Panc1 (cell line): ENCODE data around the gene PSME1. TPM values are rescaled to one million over a fixed set of nuclear protein-coding genes. Genes with fewer than 3 reads are reported as not detected.

Experiments
- ATAC-seq: fragments of 200-7000 bp; cut with Tn5 transposase; 2 replicates; pipeline ENCODE4 v1.9.1; 2020; ENCODE audit warnings: mild to moderate bottlenecking, moderate library complexity
- BruUV-seq: library from RNA; stranded (reverse); fragments of 400-500 nt; replicated peaks from 2 replicates; lab custom pipeline; 2021; lab: Mats Ljungman, UMichigan
- CTCF ChIA-PET: fragments of 300-600 bp; sonication (Branson Sonifier 250); formaldehyde crosslinking; loops from one replicate; lab custom pipeline; 2022; ENCODE audit warnings: antibody characterized with exemption; lab: Charles Lee
- POLR2A ChIA-PET: fragments of 300-600 bp; sonication (Branson Sonifier 250); formaldehyde crosslinking; loops from one replicate; lab custom pipeline; 2022; ENCODE audit warnings: antibody characterized with exemption; lab: Charles Lee
- DNase-seq: peaks from one replicate; pipeline ENCODE4 v3.0.0-alpha.2; 2010; ENCODE audit warnings: low read depth, low spot score
- H3K27ac ChIP-seq: 2 replicates; pipeline ENCODE4 v1.5.1; 2011; ENCODE audit warnings: mild to moderate bottlenecking, low read length, inconsistent platforms
- H3K27me3 ChIP-seq: fragments of 200-500 bp; sonication (Bioruptor generic); 2 replicates; pipeline ENCODE4 v1.6.0; 2014; ENCODE audit warnings: low read length, inconsistent platforms; ENCODE audit not compliant: control insufficient read depth, insufficient read depth
- H3K36me3 ChIP-seq: fragments of 200-500 bp; sonication (Bioruptor generic); 2 replicates; pipeline ENCODE4 v1.5.1; 2014; ENCODE audit warnings: inconsistent platforms, mild to moderate bottlenecking, low read length, moderate library complexity; ENCODE audit not compliant: control insufficient read depth, insufficient read depth
- H3K4me1 ChIP-seq: 2 replicates; pipeline ENCODE4 v1.5.1; 2011; ENCODE audit warnings: inconsistent platforms, mild to moderate bottlenecking, low read length, moderate library complexity; ENCODE audit not compliant: control insufficient read depth, insufficient read depth
- H3K4me3 ChIP-seq, 2 experiments: 2 replicates each; pipeline ENCODE4 v1.5.1; 2011 to 2012; ENCODE audit warnings: low read depth in 2 of 2, low read length in 2 of 2, mild to moderate bottlenecking in 2 of 2, inconsistent platforms in 1 of 2, moderate library complexity in 1 of 2
- H3K9me3 ChIP-seq: fragments of 200-500 bp; sonication (Bioruptor generic); 2 replicates; pipeline ENCODE4 v1.5.1; 2014; ENCODE audit warnings: low read depth, mild to moderate bottlenecking, inconsistent platforms, low read length, moderate library complexity; ENCODE audit not compliant: control insufficient read depth, insufficient read depth
- POLR2AphosphoS5 ChIP-seq: IDR thresholded peaks from 2 replicates; pipeline ENCODE4 v1.6.1; 2012; ENCODE audit warnings: mild to moderate bottlenecking, low read depth, low read length, moderate library complexity
- TCF7L2 ChIP-seq: IDR thresholded peaks from 2 replicates; pipeline ENCODE4 v1.6.1; 2011; ENCODE audit warnings: mild to moderate bottlenecking, low read depth, low read length, inconsistent platforms
- in situ Hi-C: cut with HindIII; loops from 2 replicates; pipeline ENCODE4 v1.10.0; 2016; ENCODE audit warnings: low sequenced_read_pairs, low pct_unique_long_range_greater_than_20kb
- intact Hi-C: fragments of 100-400 bp; cut with micrococcal nuclease; formaldehyde crosslinking; loops from one replicate; pipeline ENCODE4 v1.10.0; 2022; ENCODE audit not compliant: unreplicated experiment
- total RNA-seq: library from RNA; stranded (reverse); gene quantifications from one replicate; pipeline ENCODE4 v1.2.1, GENCODE V29; 2021; ENCODE audit not compliant: unreplicated experiment
- TF ChIP-seq, protein P1 (sequence below), 2 experiments: IDR thresholded peaks; 2 replicates each; pipeline ENCODE4 v1.6.1; 2011 to 2012; ENCODE audit warnings: low read depth in 2 of 2, control low read depth in 1 of 2, low read length in 1 of 2, mild to moderate bottlenecking in 1 of 2, moderate library complexity in 1 of 2; ENCODE audit not compliant: insufficient read depth in 1 of 2
- TF ChIP-seq, protein P2 (sequence below): fragments of 450-650 bp; IDR thresholded peaks from 2 replicates; pipeline ENCODE4 v1.5.1; 2017; ENCODE audit warnings: mild to moderate bottlenecking

The PSME1 gene
- total RNA-seq, 1 experiment from 2014 or later, result 130 TPM

DNA sequence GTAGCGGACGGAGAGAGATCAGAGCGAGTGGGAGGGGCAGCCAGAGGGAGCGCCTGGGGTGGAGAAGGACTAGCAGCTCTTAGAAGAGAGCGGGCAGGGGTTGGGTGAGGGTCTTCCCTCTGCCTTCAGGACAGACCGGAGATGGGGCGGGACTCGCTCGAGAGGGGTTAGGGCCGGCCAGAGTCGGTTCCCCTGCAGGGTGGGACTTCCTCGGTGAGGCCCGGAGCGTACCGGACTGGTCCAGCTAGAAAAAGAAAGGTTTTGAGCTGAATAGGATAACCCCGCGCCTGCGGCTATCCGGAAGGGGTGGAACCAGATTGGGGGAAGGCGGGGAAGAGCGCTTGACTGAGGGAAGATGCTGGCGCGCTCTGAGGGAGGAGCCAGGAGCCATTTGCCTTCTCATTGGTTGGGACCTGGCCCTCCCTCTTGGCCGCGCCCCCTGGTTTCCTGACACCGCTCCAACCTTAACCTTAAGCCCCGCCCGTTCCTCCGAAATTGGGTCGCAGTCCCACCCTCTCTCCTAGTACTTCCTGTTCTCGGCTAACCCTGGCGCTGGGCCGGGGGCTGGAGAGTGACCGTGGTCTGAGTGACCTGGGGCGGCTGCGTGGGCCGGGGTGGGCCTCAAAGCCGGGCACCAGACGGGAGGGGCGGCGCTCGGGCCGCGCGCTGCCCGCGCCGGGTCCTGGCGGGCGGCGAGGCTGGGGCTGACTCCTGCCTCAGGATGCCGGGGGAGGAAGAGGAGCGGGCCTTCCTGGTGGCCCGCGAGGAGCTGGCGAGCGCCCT is 11.2 kb downstream of the PSME1 start, which contains the start of gene RNF31:
TSS of gene RNF31 (plus strand) at position 521 of the 783 bp plus-strand sequence. CDS start at position 722, 201 bp downstream.
- TF ChIP-seq POLR2AphosphoS5 (peak; percentile 50; the same call in 1 of the 2 replicates), TCF7L2 (no peak)
- CTCF ChIA-PET, result interaction anchor here (1.4 kb wide), 1 partner anchor 38 kb away, joined by 3 read pairs; no protein-coding TSS in a partner anchor
- ATAC-seq (peak; percentile 93), DNase-seq (peak; percentile 81)
- Histone ChIP-seq H3K4me3 (peak within 1 kb of the TSS; percentile 87 to 96), H3K4me1 (peaks cover 6% of the 10 kb centered on the region; the same call in 1 of the 2 replicates), H3K9me3 (no peaks in the 10 kb centered on the region), H3K27ac (peak within 1 kb of the TSS; percentile 94), H3K36me3 (peaks cover 3% of the 10 kb centered on the region), H3K27me3 (no peaks in the 10 kb centered on the region)
- POLR2A ChIA-PET, result interaction anchor here (0.9 to 1.0 kb wide), 2 partner anchors 10 to 33 kb away, joined by 3 to 5 read pairs; partner anchors contain the start of genes DCAF11 and NRL
- no TSS peak for BruUV-seq
- in situ Hi-C loops, result no loop called here
- intact Hi-C loops, result no loop called here

DNA sequence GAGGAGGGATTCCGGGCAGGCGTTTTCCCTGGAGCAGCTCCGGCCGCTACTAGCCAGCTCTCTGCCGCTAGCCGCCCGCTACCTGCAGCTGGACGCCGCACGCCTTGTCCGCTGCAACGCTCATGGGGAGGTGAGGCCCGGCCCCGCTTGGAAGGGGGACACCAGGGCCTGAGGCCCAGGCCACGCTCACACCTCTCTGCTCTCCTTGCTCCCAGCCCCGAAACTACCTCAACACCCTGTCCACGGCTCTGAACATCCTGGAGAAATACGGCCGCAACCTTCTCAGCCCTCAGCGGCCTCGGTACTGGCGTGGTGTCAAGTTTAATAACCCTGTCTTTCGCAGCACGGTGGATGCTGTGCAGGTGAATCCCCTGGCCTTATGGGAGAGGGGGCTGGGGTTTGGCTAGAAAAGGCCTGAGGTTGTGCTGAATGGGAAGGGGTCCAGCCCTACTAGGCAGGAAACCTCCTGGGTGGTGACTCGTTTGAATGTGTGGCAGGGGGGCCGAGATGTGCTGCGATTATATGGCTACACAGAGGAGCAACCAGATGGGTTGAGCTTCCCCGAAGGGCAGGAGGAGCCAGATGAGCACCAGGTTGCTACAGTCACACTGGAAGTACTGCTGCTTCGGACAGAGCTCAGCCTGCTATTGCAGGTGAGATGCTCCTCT is 11.9 kb downstream of the PSME1 start:
- ATAC-seq, result 0 out of 2 replicates have a peak, but pooled peaks have one; percentile 0
- POLR2A ChIA-PET, result no interaction called here
- CTCF ChIA-PET, result interaction anchor here (1.2 kb wide), 1 partner anchor 284 kb away, joined by 4 read pairs; no protein-coding TSS in a partner anchor
- no peak for DNase-seq
- Histone ChIP-seq H3K4me3 (peak overlapping the region; percentile 87 to 96), H3K36me3 (peaks cover 3% of the 10 kb centered on the region), H3K9me3 (no peaks in the 10 kb centered on the region), H3K27me3 (no peaks in the 10 kb centered on the region), H3K27ac (peak overlapping the region; percentile 75), H3K4me1 (peaks cover 6% of the 10 kb centered on the region; the same call in 1 of the 2 replicates)
- intact Hi-C loops (no loop called here), in situ Hi-C loops (no loop called here)
- TSS peak; percentile 66 for BruUV-seq
- TF ChIP-seq, protein P1, sequence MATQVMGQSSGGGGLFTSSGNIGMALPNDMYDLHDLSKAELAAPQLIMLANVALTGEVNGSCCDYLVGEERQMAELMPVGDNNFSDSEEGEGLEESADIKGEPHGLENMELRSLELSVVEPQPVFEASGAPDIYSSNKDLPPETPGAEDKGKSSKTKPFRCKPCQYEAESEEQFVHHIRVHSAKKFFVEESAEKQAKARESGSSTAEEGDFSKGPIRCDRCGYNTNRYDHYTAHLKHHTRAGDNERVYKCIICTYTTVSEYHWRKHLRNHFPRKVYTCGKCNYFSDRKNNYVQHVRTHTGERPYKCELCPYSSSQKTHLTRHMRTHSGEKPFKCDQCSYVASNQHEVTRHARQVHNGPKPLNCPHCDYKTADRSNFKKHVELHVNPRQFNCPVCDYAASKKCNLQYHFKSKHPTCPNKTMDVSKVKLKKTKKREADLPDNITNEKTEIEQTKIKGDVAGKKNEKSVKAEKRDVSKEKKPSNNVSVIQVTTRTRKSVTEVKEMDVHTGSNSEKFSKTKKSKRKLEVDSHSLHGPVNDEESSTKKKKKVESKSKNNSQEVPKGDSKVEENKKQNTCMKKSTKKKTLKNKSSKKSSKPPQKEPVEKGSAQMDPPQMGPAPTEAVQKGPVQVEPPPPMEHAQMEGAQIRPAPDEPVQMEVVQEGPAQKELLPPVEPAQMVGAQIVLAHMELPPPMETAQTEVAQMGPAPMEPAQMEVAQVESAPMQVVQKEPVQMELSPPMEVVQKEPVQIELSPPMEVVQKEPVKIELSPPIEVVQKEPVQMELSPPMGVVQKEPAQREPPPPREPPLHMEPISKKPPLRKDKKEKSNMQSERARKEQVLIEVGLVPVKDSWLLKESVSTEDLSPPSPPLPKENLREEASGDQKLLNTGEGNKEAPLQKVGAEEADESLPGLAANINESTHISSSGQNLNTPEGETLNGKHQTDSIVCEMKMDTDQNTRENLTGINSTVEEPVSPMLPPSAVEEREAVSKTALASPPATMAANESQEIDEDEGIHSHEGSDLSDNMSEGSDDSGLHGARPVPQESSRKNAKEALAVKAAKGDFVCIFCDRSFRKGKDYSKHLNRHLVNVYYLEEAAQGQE (IDR thresholded peaks at IDR 0.05; ENCODE audit: insufficient read depth in 1 of 2, low read depth in 2 of 2, low read length in 1 of 2), result no peak
- TF ChIP-seq POLR2AphosphoS5, result no peak
- TF ChIP-seq, protein P2, sequence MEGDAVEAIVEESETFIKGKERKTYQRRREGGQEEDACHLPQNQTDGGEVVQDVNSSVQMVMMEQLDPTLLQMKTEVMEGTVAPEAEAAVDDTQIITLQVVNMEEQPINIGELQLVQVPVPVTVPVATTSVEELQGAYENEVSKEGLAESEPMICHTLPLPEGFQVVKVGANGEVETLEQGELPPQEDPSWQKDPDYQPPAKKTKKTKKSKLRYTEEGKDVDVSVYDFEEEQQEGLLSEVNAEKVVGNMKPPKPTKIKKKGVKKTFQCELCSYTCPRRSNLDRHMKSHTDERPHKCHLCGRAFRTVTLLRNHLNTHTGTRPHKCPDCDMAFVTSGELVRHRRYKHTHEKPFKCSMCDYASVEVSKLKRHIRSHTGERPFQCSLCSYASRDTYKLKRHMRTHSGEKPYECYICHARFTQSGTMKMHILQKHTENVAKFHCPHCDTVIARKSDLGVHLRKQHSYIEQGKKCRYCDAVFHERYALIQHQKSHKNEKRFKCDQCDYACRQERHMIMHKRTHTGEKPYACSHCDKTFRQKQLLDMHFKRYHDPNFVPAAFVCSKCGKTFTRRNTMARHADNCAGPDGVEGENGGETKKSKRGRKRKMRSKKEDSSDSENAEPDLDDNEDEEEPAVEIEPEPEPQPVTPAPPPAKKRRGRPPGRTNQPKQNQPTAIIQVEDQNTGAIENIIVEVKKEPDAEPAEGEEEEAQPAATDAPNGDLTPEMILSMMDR, result no peak
